ENCODE measurements around the gene PRSS56.

Gene PRSS56

GRCh38 chr2:232482301-232483238, 37.6 kb upstream of the PRSS56 start:
- peaks cover 0 to 4% of the 10 kb centered on the region in 2 experiments for H3K4me1 ChIP-seq (ENCODE audit: control insufficient read depth in 1 of 2, insufficient read depth in 1 of 2, low read depth in 1 of 2, low read length in 1 of 2)
- no peak for TF ChIP-seq CTCF (IDR thresholded peaks at IDR 0.05)
- no peak overlapping the region for H3K27ac ChIP-seq
- H3K36me3 ChIP-seq, result no peaks in the 10 kb centered on the region
- H3K9me3 ChIP-seq, result no peaks in the 10 kb centered on the region
- peaks cover 49% of the 10 kb centered on the region for H3K27me3 ChIP-seq
- no peak overlapping the region for H3K4me3 ChIP-seq (ENCODE audit: low read depth in 1 of 2, low read length in 1 of 2)

GRCh38 chr2:232483311-232483922, 36.8 kb upstream of the PRSS56 start:
- H3K36me3 ChIP-seq, result no peaks in the 10 kb centered on the region
- no peaks in the 10 kb centered on the region for H3K9me3 ChIP-seq
- no peak overlapping the region for H3K4me3 ChIP-seq (ENCODE audit: low read depth in 1 of 2, low read length in 1 of 2)
- no peak for TF ChIP-seq CTCF (IDR thresholded peaks at IDR 0.05)
- H3K27me3 ChIP-seq, result peaks cover 57% of the 10 kb centered on the region
- H3K27ac ChIP-seq, result no peak overlapping the region
- peaks cover 0 to 4% of the 10 kb centered on the region in 2 experiments for H3K4me1 ChIP-seq (ENCODE audit: control insufficient read depth in 1 of 2, insufficient read depth in 1 of 2, low read depth in 1 of 2, low read length in 1 of 2)

- Histone ChIP-seq H3K36me3 (no peaks in the 10 kb centered on the region), H3K27me3 (peaks cover 64% of the 10 kb centered on the region), H3K27ac (no peak overlapping the region), H3K4me3 (ENCODE audit: low read depth in 1 of 2, low read length in 1 of 2) (no peak overlapping the region), H3K4me1 (ENCODE audit: control insufficient read depth in 1 of 2, insufficient read depth in 1 of 2, low read depth in 1 of 2, low read length in 1 of 2) (peaks cover 0 to 4% of the 10 kb centered on the region in 2 experiments), H3K9me3 (no peaks in the 10 kb centered on the region)
- TF ChIP-seq CTCF (IDR thresholded peaks at IDR 0.05), result no peak
Observed at GRCh38 chr2:232483923-232484627, 36.1 kb upstream of the PRSS56 start.

- Histone ChIP-seq H3K27ac (no peak overlapping the region), H3K36me3 (no peaks in the 10 kb centered on the region), H3K9me3 (no peaks in the 10 kb centered on the region), H3K4me1 (ENCODE audit: control insufficient read depth in 1 of 2, insufficient read depth in 1 of 2, low read depth in 1 of 2, low read length in 1 of 2) (peaks cover 0 to 4% of the 10 kb centered on the region in 2 experiments), H3K4me3 (ENCODE audit: low read depth in 1 of 2, low read length in 1 of 2) (no peak overlapping the region), H3K27me3 (peaks cover 71% of the 10 kb centered on the region)
- no peak for TF ChIP-seq CTCF (IDR thresholded peaks at IDR 0.05)
Observed at GRCh38 chr2:232484628-232485347, 35.4 kb upstream of the PRSS56 start.

GRCh38 chr2:232485348-232485756, 34.8 kb upstream of the PRSS56 start:
- H3K4me3 ChIP-seq (ENCODE audit: low read depth in 1 of 2, low read length in 1 of 2), result no peak overlapping the region
- TF ChIP-seq CTCF (IDR thresholded peaks at IDR 0.05), result no peak
- H3K9me3 ChIP-seq, result no peaks in the 10 kb centered on the region
- no peak overlapping the region for H3K27ac ChIP-seq
- peaks cover 0 to 4% of the 10 kb centered on the region in 2 experiments for H3K4me1 ChIP-seq (ENCODE audit: control insufficient read depth in 1 of 2, insufficient read depth in 1 of 2, low read depth in 1 of 2, low read length in 1 of 2)
- H3K27me3 ChIP-seq, result peaks cover 77% of the 10 kb centered on the region
- no peaks in the 10 kb centered on the region for H3K36me3 ChIP-seq
